ENCODE data around the gene TSFM.
"Not testable (repeated sequence)": the region's sequence is repeated elsewhere in the genome, so short reads cannot be mapped to it uniquely, and the experiment has no call there.

TSFM gene

GRCh38 chr12:57808351-57808750 is 25.8 kb downstream of the TSFM start:
- Mint-ChIP-seq H3K36me3 (ENCODE audit: insufficient read depth) (peaks cover 2% of the 10 kb centered on the region), H3K27me3 (no peaks in the 10 kb centered on the region), H3K27ac (ENCODE audit: low read depth) (no peak overlapping the region), H3K9me3 (no peaks in the 10 kb centered on the region), H3K4me3 (no peak overlapping the region), H3K4me1 (no peaks in the 10 kb centered on the region)
- ATAC-seq (replicated peaks; ENCODE audit: extremely low read depth, poor library complexity, severe bottlenecking), result no peak
- no peak for DNase-seq (ENCODE audit: low spot score in 2 of 2)

- no peak overlapping the region for H3K4me3 Mint-ChIP-seq
- no peaks in the 10 kb centered on the region for H3K9me3 Mint-ChIP-seq
- no peak overlapping the region for H3K27ac Mint-ChIP-seq (ENCODE audit: low read depth)
- peaks cover 2% of the 10 kb centered on the region for H3K36me3 Mint-ChIP-seq (ENCODE audit: insufficient read depth)
- no peaks in the 10 kb centered on the region for H3K27me3 Mint-ChIP-seq
- DNase-seq (ENCODE audit: low spot score in 2 of 2) (no peak), ATAC-seq (replicated peaks; ENCODE audit: extremely low read depth, poor library complexity, severe bottlenecking) (no peak)
- no peaks in the 10 kb centered on the region for H3K4me1 Mint-ChIP-seq
Observed at GRCh38 chr12:57809425-57809824, 26.8 kb downstream of the TSFM start.

- ATAC-seq (replicated peaks; ENCODE audit: extremely low read depth, poor library complexity, severe bottlenecking) (no peak), DNase-seq (ENCODE audit: low spot score in 2 of 2) (no peak)
- Mint-ChIP-seq H3K4me1 (no peaks in the 10 kb centered on the region), H3K27me3 (no peaks in the 10 kb centered on the region), H3K27ac (ENCODE audit: low read depth) (no peak overlapping the region), H3K9me3 (no peaks in the 10 kb centered on the region), H3K4me3 (no peak overlapping the region), H3K36me3 (ENCODE audit: insufficient read depth) (peaks cover 3% of the 10 kb centered on the region)
Observed at GRCh38 chr12:57810450-57810849, 27.9 kb downstream of the TSFM start.

- Mint-ChIP-seq H3K36me3 (ENCODE audit: insufficient read depth) (peaks cover 3% of the 10 kb centered on the region), H3K4me1 (no peaks in the 10 kb centered on the region)
- no peak for ATAC-seq (replicated peaks; ENCODE audit: extremely low read depth, poor library complexity, severe bottlenecking)
Observed at GRCh38 chr12:57811028-57811755, 28.6 kb downstream of the TSFM start.

GRCh38 chr12:57813111-57813970 is 30.8 kb downstream of the TSFM start:
- ATAC-seq (replicated peaks; ENCODE audit: extremely low read depth, poor library complexity, severe bottlenecking) (no peak), DNase-seq (ENCODE audit: low spot score in 2 of 2) (no peak)
- Mint-ChIP-seq H3K9me3 (no peaks in the 10 kb centered on the region), H3K27ac (ENCODE audit: low read depth) (no peak overlapping the region), H3K4me3 (no peak overlapping the region), H3K27me3 (no peaks in the 10 kb centered on the region), H3K4me1 (peaks cover under 1% of the 10 kb centered on the region), H3K36me3 (ENCODE audit: insufficient read depth) (peaks cover 5% of the 10 kb centered on the region)

More at GRCh38 chr12:57811028-57811755, 28.6 kb downstream of the TSFM start:
- no peak overlapping the region for H3K27ac Mint-ChIP-seq (ENCODE audit: low read depth)
- H3K27me3 Mint-ChIP-seq, result no peaks in the 10 kb centered on the region
- no peak for DNase-seq (ENCODE audit: low spot score in 2 of 2)
- no peak overlapping the region for H3K4me3 Mint-ChIP-seq
- no peaks in the 10 kb centered on the region for H3K9me3 Mint-ChIP-seq

- no peak overlapping the region for H3K27ac Mint-ChIP-seq (ENCODE audit: low read depth)
- H3K4me3 Mint-ChIP-seq, result no peak overlapping the region
- no peak for ATAC-seq (replicated peaks; ENCODE audit: extremely low read depth, poor library complexity, severe bottlenecking)
- peaks cover 6% of the 10 kb centered on the region for H3K36me3 Mint-ChIP-seq (ENCODE audit: insufficient read depth)
- peaks cover 8% of the 10 kb centered on the region for H3K4me1 Mint-ChIP-seq
- no peaks in the 10 kb centered on the region for H3K9me3 Mint-ChIP-seq
- DNase-seq (ENCODE audit: low spot score in 2 of 2), result no peak
- no peaks in the 10 kb centered on the region for H3K27me3 Mint-ChIP-seq
Observed at GRCh38 chr12:57813971-57814772, 31.6 kb downstream of the TSFM start.

GRCh38 chr12:57815177-57816000 is 32.8 kb downstream of the TSFM start:
- no peak for DNase-seq (ENCODE audit: low spot score in 2 of 2)
- H3K4me1 Mint-ChIP-seq, result peaks cover 9% of the 10 kb centered on the region
- no peak for ATAC-seq (replicated peaks; ENCODE audit: extremely low read depth, poor library complexity, severe bottlenecking)
- H3K27ac Mint-ChIP-seq (ENCODE audit: low read depth), result no peak overlapping the region
- no peaks in the 10 kb centered on the region for H3K9me3 Mint-ChIP-seq
- no peak overlapping the region for H3K4me3 Mint-ChIP-seq
- no peaks in the 10 kb centered on the region for H3K27me3 Mint-ChIP-seq
- H3K36me3 Mint-ChIP-seq (ENCODE audit: insufficient read depth), result peaks cover 8% of the 10 kb centered on the region

GRCh38 chr12:57816001-57816854 is 33.6 kb downstream of the TSFM start:
- DNase-seq (ENCODE audit: low spot score in 2 of 2) (no peak), ATAC-seq (replicated peaks; ENCODE audit: extremely low read depth, poor library complexity, severe bottlenecking) (no peak)
- Mint-ChIP-seq H3K36me3 (ENCODE audit: insufficient read depth) (peaks cover 15% of the 10 kb centered on the region), H3K27me3 (no peaks in the 10 kb centered on the region), H3K4me3 (no peak overlapping the region), H3K4me1 (peaks cover 9% of the 10 kb centered on the region), H3K27ac (ENCODE audit: low read depth) (no peak overlapping the region), H3K9me3 (no peaks in the 10 kb centered on the region)

GRCh38 chr12:57816855-57817151 is 34.2 kb downstream of the TSFM start:
- no peak for ATAC-seq (replicated peaks; ENCODE audit: extremely low read depth, poor library complexity, severe bottlenecking)
- H3K9me3 Mint-ChIP-seq, result no peaks in the 10 kb centered on the region
- H3K27ac Mint-ChIP-seq (ENCODE audit: low read depth), result no peak overlapping the region
- no peak overlapping the region for H3K4me3 Mint-ChIP-seq
- no peak for DNase-seq (ENCODE audit: low spot score in 2 of 2)
- peaks cover 17% of the 10 kb centered on the region for H3K36me3 Mint-ChIP-seq (ENCODE audit: insufficient read depth)
- peaks cover 9% of the 10 kb centered on the region for H3K4me1 Mint-ChIP-seq
- H3K27me3 Mint-ChIP-seq, result no peaks in the 10 kb centered on the region

GRCh38 chr12:57817261-57817989 is 34.8 kb downstream of the TSFM start:
- H3K36me3 Mint-ChIP-seq (ENCODE audit: insufficient read depth), result peaks cover 17% of the 10 kb centered on the region
- H3K27ac Mint-ChIP-seq (ENCODE audit: low read depth), result no peak overlapping the region
- ATAC-seq (replicated peaks; ENCODE audit: extremely low read depth, poor library complexity, severe bottlenecking) (no peak), DNase-seq (ENCODE audit: low spot score in 2 of 2) (no peak)
- H3K27me3 Mint-ChIP-seq, result no peaks in the 10 kb centered on the region
- H3K4me1 Mint-ChIP-seq, result peaks cover 9% of the 10 kb centered on the region
- H3K9me3 Mint-ChIP-seq, result no peaks in the 10 kb centered on the region
- no peak overlapping the region for H3K4me3 Mint-ChIP-seq

- H3K4me1 Mint-ChIP-seq; H3K27ac Mint-ChIP-seq (ENCODE audit: low read depth); ATAC-seq (replicated peaks; ENCODE audit: extremely low read depth, poor library complexity, severe bottlenecking); H3K27me3 Mint-ChIP-seq; DNase-seq (ENCODE audit: low spot score in 2 of 2); H3K4me3 Mint-ChIP-seq; H3K9me3 Mint-ChIP-seq: not testable (repeated sequence)
- peaks cover 23% of the 10 kb centered on the region for H3K36me3 Mint-ChIP-seq (ENCODE audit: insufficient read depth)
Observed at GRCh38 chr12:57817990-57818331, 35.4 kb downstream of the TSFM start.
